Nephron (organoid): Measurements from ENCODE around the gene LTB.

ENCODE experiments used
- H3K27ac Mint-ChIP-seq, 3 experiments: 2 replicates each; pipeline ENCODE4 v1.8.0; 2020; ENCODE audit warnings: mixed read lengths in 3 of 3, mild to moderate bottlenecking in 2 of 3, moderate library complexity in 1 of 3
- H3K27me3 Mint-ChIP-seq: 2 replicates; pipeline ENCODE4 v1.8.0; 2021; ENCODE audit warnings: low read depth, mild to moderate bottlenecking, moderate library complexity, mixed read lengths
- H3K36me3 Mint-ChIP-seq: 2 replicates; pipeline ENCODE4 v1.8.0; 2020; ENCODE audit warnings: low read depth, mixed read lengths
- H3K4me1 Mint-ChIP-seq: 2 replicates; pipeline ENCODE4 v1.8.0; 2020; ENCODE audit warnings: mixed read lengths
- H3K4me3 Mint-ChIP-seq, 3 experiments: 2 replicates each; pipeline ENCODE4 v1.8.0; 2020; ENCODE audit warnings: mild to moderate bottlenecking in 3 of 3, mixed read lengths in 3 of 3, moderate library complexity in 2 of 3
- H3K9me3 Mint-ChIP-seq: 2 replicates; pipeline ENCODE4 v1.8.0; 2020; ENCODE audit warnings: mixed read lengths
- CTCF ChIP-seq, 3 experiments: fragments of 200-600 bp; sonication (generic); IDR thresholded peaks; one replicate each; pipeline ENCODE4 v1.5.0; 2021; ENCODE audit warnings: antibody characterized with exemption in 3 of 3; ENCODE audit not compliant: unreplicated experiment in 3 of 3

Gene LTB

GRCh38 chr6:31538805-31539400 is 43.3 kb downstream of the LTB start:
- peak overlapping the region; percentile 29 to 99 (median 46) for H3K27ac Mint-ChIP-seq
- peaks cover 40% of the 10 kb centered on the region for H3K4me1 Mint-ChIP-seq
- H3K36me3 Mint-ChIP-seq = peaks cover 66% of the 10 kb centered on the region
- H3K4me3 Mint-ChIP-seq = peak overlapping the region; percentile 96 to 99 (median 99)
- no peak for TF ChIP-seq CTCF (IDR thresholded peaks at IDR 0.05; ENCODE audit: unreplicated experiment in 3 of 3)
- H3K9me3 Mint-ChIP-seq = no peaks in the 10 kb centered on the region
- H3K27me3 Mint-ChIP-seq = no peaks in the 10 kb centered on the region

GRCh38 chr6:31535538-31536324 is 46.5 kb downstream of the LTB start:
- Mint-ChIP-seq H3K4me1 (peaks cover 41% of the 10 kb centered on the region), H3K27ac (no peak overlapping the region), H3K27me3 (no peaks in the 10 kb centered on the region), H3K9me3 (no peaks in the 10 kb centered on the region), H3K36me3 (peaks cover 89% of the 10 kb centered on the region), H3K4me3 (peak overlapping the region in 1 of 3 experiments; percentile 6)
- no peak for TF ChIP-seq CTCF (IDR thresholded peaks at IDR 0.05; ENCODE audit: unreplicated experiment in 3 of 3)

GRCh38 chr6:31534521-31535040 is 47.6 kb downstream of the LTB start:
- Mint-ChIP-seq H3K4me1 (peaks cover 31% of the 10 kb centered on the region), H3K27ac (no peak overlapping the region), H3K36me3 (peaks cover 90% of the 10 kb centered on the region), H3K4me3 (no peak overlapping the region), H3K9me3 (no peaks in the 10 kb centered on the region), H3K27me3 (no peaks in the 10 kb centered on the region)
- TF ChIP-seq CTCF (IDR thresholded peaks at IDR 0.05; ENCODE audit: unreplicated experiment in 3 of 3) = no peak

GRCh38 chr6:31534011-31534410 is 48.2 kb downstream of the LTB start:
- Mint-ChIP-seq H3K4me3 (no peak overlapping the region), H3K9me3 (no peaks in the 10 kb centered on the region), H3K27me3 (no peaks in the 10 kb centered on the region), H3K27ac (no peak overlapping the region), H3K36me3 (peaks cover 87% of the 10 kb centered on the region), H3K4me1 (peaks cover 26% of the 10 kb centered on the region)
- TF ChIP-seq CTCF (IDR thresholded peaks at IDR 0.05; ENCODE audit: unreplicated experiment in 3 of 3) = no peak

GRCh38 chr6:31533455-31533841 is 48.8 kb downstream of the LTB start:
- Mint-ChIP-seq H3K36me3 (peaks cover 81% of the 10 kb centered on the region), H3K4me3 (no peak overlapping the region), H3K4me1 (peaks cover 22% of the 10 kb centered on the region), H3K9me3 (no peaks in the 10 kb centered on the region), H3K27ac (no peak overlapping the region), H3K27me3 (no peaks in the 10 kb centered on the region)
- no peak for TF ChIP-seq CTCF (IDR thresholded peaks at IDR 0.05; ENCODE audit: unreplicated experiment in 3 of 3)
